ENCODE data around the gene IFT80.

- TF ChIP-seq ZZZ3 (IDR thresholded peaks at IDR 0.05) (no peak), ZC3H11A (IDR thresholded peaks at IDR 0.05; ENCODE audit: low read depth, low read length) (no peak), THAP7 (CRISPR knock-in tag; IDR thresholded peaks at IDR 0.05) (no peak), CEBPB (tag; IDR thresholded peaks at IDR 0.05) (no peak), ARNT (IDR thresholded peaks at IDR 0.05) (no peak), EGR1 (conservative IDR thresholded peaks at IDR 0.05) (no peak), ZNF23 (CRISPR knock-in tag; IDR thresholded peaks at IDR 0.05) (no peak), MXI1 (IDR thresholded peaks at IDR 0.05; ENCODE audit: low read depth, low read length) (no peak), RCOR1 (IDR thresholded peaks at IDR 0.05; ENCODE audit: borderline replicate concordance in 1 of 2, low read depth in 2 of 2, low read length in 2 of 2) (no peak), JUN (IDR thresholded peaks at IDR 0.05; ENCODE audit: borderline replicate concordance, low read depth, low read length) (no peak), JUN (CRISPR knock-in tag; IDR thresholded peaks at IDR 0.05; ENCODE audit: borderline replicate concordance) (no peak), MAZ (CRISPR knock-in tag; conservative IDR thresholded peaks at IDR 0.05 in 1 of 2, IDR thresholded peaks at IDR 0.05 in 1 of 2) (no peak)
- TF ChIP-seq, protein P1, sequence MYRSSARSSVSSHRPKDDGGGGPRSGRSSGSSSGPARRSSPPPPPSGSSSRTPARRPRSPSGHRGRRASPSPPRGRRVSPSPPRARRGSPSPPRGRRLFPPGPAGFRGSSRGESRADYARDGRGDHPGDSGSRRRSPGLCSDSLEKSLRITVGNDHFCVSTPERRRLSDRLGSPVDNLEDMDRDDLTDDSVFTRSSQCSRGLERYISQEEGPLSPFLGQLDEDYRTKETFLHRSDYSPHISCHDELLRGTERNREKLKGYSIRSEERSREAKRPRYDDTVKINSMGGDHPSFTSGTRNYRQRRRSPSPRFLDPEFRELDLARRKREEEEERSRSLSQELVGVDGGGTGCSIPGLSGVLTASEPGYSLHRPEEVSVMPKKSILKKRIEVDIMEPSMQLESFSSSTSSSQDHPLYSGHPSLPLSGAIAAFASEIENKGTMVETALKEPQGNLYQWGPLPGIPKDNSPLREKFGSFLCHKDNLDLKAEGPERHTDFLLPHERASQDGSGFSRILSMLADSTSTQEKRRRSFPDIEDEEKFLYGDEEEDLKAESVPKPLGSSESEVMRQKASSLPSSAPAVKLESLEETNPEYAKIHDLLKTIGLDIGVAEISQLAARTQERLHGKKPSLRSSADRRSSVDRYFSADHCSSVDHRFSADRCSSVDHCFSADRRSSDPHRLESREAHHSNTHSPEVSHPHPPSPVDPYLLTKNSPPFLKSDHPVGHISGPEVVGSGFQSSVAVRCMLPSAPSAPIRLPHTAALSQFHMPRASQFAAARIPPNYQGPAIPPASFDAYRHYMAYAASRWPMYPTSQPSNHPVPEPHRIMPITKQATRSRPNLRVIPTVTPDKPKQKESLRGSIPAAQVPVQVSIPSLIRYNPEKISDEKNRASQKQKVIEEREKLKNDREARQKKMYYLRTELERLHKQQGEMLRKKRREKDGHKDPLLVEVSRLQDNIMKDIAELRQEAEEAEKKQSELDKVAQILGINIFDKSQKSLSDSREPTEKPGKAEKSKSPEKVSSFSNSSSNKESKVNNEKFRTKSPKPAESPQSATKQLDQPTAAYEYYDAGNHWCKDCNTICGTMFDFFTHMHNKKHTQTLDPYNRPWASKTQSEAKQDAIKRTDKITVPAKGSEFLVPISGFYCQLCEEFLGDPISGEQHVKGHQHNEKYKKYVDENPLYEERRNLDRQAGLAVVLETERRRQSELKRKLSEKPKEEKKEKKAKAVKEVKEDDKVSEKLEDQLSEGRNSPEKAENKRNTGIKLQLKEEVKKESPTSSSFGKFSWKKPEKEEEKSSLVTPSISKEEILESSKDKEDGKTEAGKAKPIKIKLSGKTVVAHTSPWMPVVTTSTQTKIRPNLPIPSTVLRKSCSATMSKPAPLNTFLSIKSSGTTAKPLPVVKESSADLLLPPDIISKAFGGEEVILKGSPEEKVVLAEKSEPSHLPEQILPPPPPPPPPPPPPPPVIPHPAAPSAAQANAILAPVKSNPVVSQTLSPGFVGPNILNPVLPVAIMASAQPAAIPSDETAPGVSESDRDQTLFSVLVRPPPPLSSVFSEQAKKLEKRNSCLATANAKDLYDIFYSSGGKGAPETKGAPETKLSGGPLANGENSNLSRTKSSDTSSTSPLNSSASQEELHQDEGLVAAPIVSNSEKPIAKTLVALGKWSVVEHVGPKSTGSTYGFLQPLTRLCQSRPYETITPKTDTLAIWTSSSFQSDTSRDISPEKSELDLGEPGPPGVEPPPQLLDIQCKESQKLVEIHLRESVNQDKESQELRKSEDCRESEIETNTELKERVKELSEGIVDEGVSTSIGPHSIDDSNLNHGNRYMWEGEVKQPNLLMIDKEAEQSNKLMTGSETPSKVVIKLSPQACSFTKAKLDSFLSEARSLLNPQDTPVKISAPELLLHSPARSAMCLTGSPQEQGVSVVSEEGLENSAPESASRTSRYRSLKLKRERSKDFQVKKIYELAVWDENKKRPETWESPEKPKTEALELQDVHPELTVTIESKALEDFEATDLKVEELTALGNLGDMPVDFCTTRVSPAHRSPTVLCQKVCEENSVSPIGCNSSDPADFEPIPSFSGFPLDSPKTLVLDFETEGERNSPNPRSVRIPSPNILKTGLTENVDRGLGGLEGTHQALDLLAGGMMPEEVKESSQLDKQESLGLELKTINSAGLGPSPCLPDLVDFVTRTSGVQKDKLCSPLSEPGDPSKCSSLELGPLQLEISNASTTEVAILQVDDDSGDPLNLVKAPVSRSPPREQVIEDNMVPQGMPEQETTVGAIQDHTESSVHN (IDR thresholded peaks at IDR 0.05; ENCODE audit: borderline replicate concordance in 1 of 2, low read depth in 1 of 2): no peak
- TF ChIP-seq, protein P2, sequence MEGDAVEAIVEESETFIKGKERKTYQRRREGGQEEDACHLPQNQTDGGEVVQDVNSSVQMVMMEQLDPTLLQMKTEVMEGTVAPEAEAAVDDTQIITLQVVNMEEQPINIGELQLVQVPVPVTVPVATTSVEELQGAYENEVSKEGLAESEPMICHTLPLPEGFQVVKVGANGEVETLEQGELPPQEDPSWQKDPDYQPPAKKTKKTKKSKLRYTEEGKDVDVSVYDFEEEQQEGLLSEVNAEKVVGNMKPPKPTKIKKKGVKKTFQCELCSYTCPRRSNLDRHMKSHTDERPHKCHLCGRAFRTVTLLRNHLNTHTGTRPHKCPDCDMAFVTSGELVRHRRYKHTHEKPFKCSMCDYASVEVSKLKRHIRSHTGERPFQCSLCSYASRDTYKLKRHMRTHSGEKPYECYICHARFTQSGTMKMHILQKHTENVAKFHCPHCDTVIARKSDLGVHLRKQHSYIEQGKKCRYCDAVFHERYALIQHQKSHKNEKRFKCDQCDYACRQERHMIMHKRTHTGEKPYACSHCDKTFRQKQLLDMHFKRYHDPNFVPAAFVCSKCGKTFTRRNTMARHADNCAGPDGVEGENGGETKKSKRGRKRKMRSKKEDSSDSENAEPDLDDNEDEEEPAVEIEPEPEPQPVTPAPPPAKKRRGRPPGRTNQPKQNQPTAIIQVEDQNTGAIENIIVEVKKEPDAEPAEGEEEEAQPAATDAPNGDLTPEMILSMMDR (IDR thresholded peaks at IDR 0.05 in 2 of 3, conservative IDR thresholded peaks at IDR 0.05 in 1 of 3; ENCODE audit: insufficient read depth in 2 of 3, low read depth in 1 of 3, low read length in 3 of 3): no peak
Measured at GRCh38 chr3:160280836-160281235, 118.2 kb downstream of the IFT80 start.

Data from K562 (cell line).